GM23248 (cell line): ENCODE data around the gene CD244.

Source experiments
- EZH2 ChIP-seq: fragments of 200-600 bp; sonication (generic); IDR thresholded peaks from 2 replicates; pipeline ENCODE4 v1.6.1; 2018; ENCODE audit warnings: antibody characterized with exemption, mild to moderate bottlenecking; ENCODE audit not compliant: insufficient read depth, poor library complexity, severe bottlenecking
- EZH2phosphoT487 ChIP-seq: fragments of 200-600 bp; sonication (generic); IDR thresholded peaks from 2 replicates; pipeline ENCODE4 v1.6.1; 2018; ENCODE audit warnings: antibody characterized with exemption, moderate library complexity, mild to moderate bottlenecking, low read depth; ENCODE audit not compliant: insufficient read depth

DNA sequence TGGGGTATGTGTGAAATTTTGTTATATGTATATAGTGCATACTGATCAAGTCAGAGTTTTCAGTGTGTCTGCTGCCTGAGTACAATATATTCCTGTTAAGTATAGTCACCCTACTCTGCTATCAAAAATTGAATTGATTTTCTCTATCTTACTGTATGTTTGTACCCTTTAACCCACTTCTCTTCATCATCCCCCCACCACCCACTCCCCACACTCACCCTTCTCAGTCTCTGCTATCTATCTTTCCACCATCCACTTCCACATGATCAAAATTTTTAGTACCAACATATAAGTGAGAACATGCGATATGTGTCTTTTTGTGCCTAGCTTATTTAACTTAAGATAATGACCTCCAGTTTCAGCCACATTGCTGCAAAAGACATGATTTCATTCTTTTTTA, 62.5 kb downstream of the CD244 start:
- TF ChIP-seq EZH2 = no peak
- TF ChIP-seq EZH2phosphoT487 = no peak
